Gastroesophageal sphincter (tissue), 4 donors: Measurements from ENCODE around the gene TEX22. TPM values are rescaled to one million over a fixed set of nuclear protein-coding genes. Genes with fewer than 3 reads are reported as not detected.

Source experiments
- ATAC-seq: fragments of 150-250 bp; one replicate; pipeline ENCODE4 v1.9.1; 2016; ENCODE audit warnings: mild to moderate bottlenecking, moderate library complexity
- H3K27ac ChIP-seq, 4 donors: fragments of 200-600 bp; sonication (generic) in 3 of 4; 1 replicate in 3 of 4; 2 replicates in 1 of 4; pipeline ENCODE4 v1.5.1; 2016 to 2019
- H3K27me3 ChIP-seq: fragments of 200-600 bp; sonication (generic); one replicate; pipeline ENCODE4 v1.5.1; 2019
- H3K36me3 ChIP-seq, 2 donors: fragments of 200-600 bp; sonication (generic); one replicate each; pipeline ENCODE4 v1.5.1; 2019; ENCODE audit warnings: control low read depth in 1 of 2
- H3K4me1 ChIP-seq, 3 donors: fragments of 200-600 bp; sonication (generic); 1 replicate in 2 of 3; 2 replicates in 1 of 3; pipeline ENCODE4 v1.5.1; 2016 to 2019; ENCODE audit warnings: control low read depth in 2 of 3
- H3K4me3 ChIP-seq, 2 donors: fragments of 200-600 bp; sonication (generic); one replicate each; pipeline ENCODE4 v1.5.1; 2019; ENCODE audit warnings: mild to moderate bottlenecking in 1 of 2, moderate library complexity in 1 of 2
- H3K9me3 ChIP-seq, 3 donors: fragments of 200-600 bp; sonication (generic); one replicate each; pipeline ENCODE4 v1.5.1; 2017 to 2019; ENCODE audit warnings: control low read depth in 2 of 3
- EP300 ChIP-seq: sonication (generic); formaldehyde crosslinking; IDR thresholded peaks from one replicate; pipeline ENCODE4 v1.6.1; 2017; ENCODE audit warnings: antibody characterized with exemption, mild to moderate bottlenecking
- POLR2A ChIP-seq, 2 donors: fragments of 450-650 bp; IDR thresholded peaks; one replicate each; pipeline ENCODE4 v1.6.1; 2017; ENCODE audit warnings: antibody characterized with exemption in 2 of 2, mild to moderate bottlenecking in 2 of 2, moderate library complexity in 1 of 2
- POLR2AphosphoS5 ChIP-seq: sonication (generic); formaldehyde crosslinking; IDR thresholded peaks from one replicate; pipeline ENCODE4 v1.6.1; 2017; ENCODE audit warnings: antibody characterized with exemption
- WGBS, 2 donors: methylation state at CpG; one replicate each; pipeline ENCODE4 v1.1.5; 2018; ENCODE audit warnings: low coverage in 1 of 2; 5-methylcytosine and 5-hydroxymethylcytosine counted together
- total RNA-seq, 4 donors: library from RNA; depleted of rRNA; stranded (reverse); fragments of >200 nt; gene quantifications; one replicate each; pipeline ENCODE4 v1.1.0, GENCODE V29; 2016
- TF ChIP-seq, protein P1 (sequence below), 4 experiments: fragments of 200-600 bp in 2 of 4; fragments of 450-650 bp in 2 of 4; sonication (generic) in 1 of 4; IDR thresholded peaks; one replicate each; pipeline ENCODE4 v1.5.1; 2017 to 2019; ENCODE audit warnings: antibody characterized with exemption in 4 of 4, mild to moderate bottlenecking in 2 of 4, moderate library complexity in 2 of 4

The TEX22 gene
- total RNA-seq, 4 donors from 2014 or later: 0.42 TPM; not detected in 3

GRCh38 chr14:105393151-105393550, 5.2 kb upstream of the TEX22 start:
- Histone ChIP-seq H3K4me1 (peaks cover 0 to 35% (median 15%) of the 10 kb centered on the region in 3 donors), H3K9me3 (no peaks in the 10 kb centered on the region), H3K27me3 (no peaks in the 10 kb centered on the region), H3K27ac (no peak overlapping the region), H3K36me3 (peaks cover 0 to 58% of the 10 kb centered on the region in 2 donors), H3K4me3 (no peak overlapping the region)
- TF ChIP-seq POLR2AphosphoS5 (no peak), POLR2A (IDR thresholded peaks at IDR 0.05) (no peak), EP300 (no peak)
- TF ChIP-seq, protein P1, sequence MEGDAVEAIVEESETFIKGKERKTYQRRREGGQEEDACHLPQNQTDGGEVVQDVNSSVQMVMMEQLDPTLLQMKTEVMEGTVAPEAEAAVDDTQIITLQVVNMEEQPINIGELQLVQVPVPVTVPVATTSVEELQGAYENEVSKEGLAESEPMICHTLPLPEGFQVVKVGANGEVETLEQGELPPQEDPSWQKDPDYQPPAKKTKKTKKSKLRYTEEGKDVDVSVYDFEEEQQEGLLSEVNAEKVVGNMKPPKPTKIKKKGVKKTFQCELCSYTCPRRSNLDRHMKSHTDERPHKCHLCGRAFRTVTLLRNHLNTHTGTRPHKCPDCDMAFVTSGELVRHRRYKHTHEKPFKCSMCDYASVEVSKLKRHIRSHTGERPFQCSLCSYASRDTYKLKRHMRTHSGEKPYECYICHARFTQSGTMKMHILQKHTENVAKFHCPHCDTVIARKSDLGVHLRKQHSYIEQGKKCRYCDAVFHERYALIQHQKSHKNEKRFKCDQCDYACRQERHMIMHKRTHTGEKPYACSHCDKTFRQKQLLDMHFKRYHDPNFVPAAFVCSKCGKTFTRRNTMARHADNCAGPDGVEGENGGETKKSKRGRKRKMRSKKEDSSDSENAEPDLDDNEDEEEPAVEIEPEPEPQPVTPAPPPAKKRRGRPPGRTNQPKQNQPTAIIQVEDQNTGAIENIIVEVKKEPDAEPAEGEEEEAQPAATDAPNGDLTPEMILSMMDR (IDR thresholded peaks at IDR 0.05): no peak
- no peak for ATAC-seq
- 90 to 100% methylated on average over 7 to 8 of the region's 14 CpGs for WGBS, 2 donors

DNA sequence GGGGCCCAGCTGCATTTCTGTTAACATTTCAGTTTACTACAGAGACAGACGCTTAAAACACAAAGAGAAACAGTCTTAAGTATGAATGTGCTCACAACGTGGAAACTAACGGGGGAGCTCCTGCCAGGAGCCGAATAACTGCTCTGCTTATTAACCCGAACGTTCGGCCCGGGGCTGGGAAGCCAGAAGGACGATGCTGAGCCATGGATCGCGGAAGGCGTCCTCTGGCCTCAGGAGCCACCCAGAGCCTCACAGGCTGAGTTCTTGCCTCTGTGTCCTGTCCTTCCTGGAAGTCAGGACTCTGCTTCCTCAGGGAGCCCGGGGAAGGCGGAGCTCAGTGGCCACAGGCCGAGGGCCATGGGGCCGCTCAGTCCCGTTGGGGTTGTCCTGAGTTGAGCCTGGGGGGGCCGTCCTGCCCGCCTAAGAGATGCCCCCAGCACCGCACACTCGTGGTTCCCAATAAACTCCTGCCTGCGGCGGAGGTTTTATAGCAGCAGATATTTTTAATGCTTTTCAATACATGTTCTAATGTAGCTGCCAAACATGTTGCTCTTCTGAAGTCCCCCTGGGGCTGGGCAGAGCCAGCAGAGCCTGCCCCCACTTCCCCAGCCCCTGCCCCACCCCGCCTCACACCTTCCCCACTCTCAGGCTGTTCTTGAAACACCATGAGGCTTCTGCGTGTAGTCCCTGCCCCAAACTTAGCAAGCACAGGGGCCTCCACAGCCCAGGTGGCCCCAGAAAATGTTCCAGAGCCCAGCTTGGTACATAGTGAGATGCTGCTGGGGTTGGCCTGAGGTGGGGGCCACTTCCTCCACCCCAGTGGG, 3.4 kb upstream of the TEX22 start:
- no peak for ATAC-seq
- H3K27ac ChIP-seq: no peak overlapping the region
- H3K4me1 ChIP-seq: peaks cover 0 to 37% (median 21%) of the 10 kb centered on the region in 3 donors
- H3K36me3 ChIP-seq: peaks cover 0 to 56% of the 10 kb centered on the region in 2 donors
- WGBS, 2 donors: 82% methylated on average over 9 of the region's 25 CpGs; no CpG with 5 or more reads in 1 of the 2 donors
- no peak for TF ChIP-seq POLR2A (IDR thresholded peaks at IDR 0.05)
- TF ChIP-seq, protein P1 (IDR thresholded peaks at IDR 0.05): no peak
- TF ChIP-seq POLR2AphosphoS5: no peak
- TF ChIP-seq EP300: no peak
- no peak overlapping the region for H3K4me3 ChIP-seq
- H3K27me3 ChIP-seq: no peaks in the 10 kb centered on the region
- no peaks in the 10 kb centered on the region for H3K9me3 ChIP-seq

GRCh38 chr14:105395538-105395854, 2.8 kb upstream of the TEX22 start:
- Histone ChIP-seq H3K4me3 (no peak overlapping the region), H3K9me3 (no peaks in the 10 kb centered on the region), H3K27me3 (no peaks in the 10 kb centered on the region), H3K36me3 (peaks cover 0 to 62% of the 10 kb centered on the region in 2 donors), H3K4me1 (peaks cover 0 to 35% (median 17%) of the 10 kb centered on the region in 3 donors), H3K27ac (no peak overlapping the region)
- 90% methylated on average over 2 of the region's 8 CpGs; no CpG with 5 or more reads in 1 of the 2 donors for whole genome bisulfite sequencing, 2 donors
- no peak for TF ChIP-seq POLR2A (IDR thresholded peaks at IDR 0.05)
- TF ChIP-seq POLR2AphosphoS5: no peak
- TF ChIP-seq, protein P1 (IDR thresholded peaks at IDR 0.05): no peak
- no peak for TF ChIP-seq EP300
- ATAC-seq: no peak

DNA sequence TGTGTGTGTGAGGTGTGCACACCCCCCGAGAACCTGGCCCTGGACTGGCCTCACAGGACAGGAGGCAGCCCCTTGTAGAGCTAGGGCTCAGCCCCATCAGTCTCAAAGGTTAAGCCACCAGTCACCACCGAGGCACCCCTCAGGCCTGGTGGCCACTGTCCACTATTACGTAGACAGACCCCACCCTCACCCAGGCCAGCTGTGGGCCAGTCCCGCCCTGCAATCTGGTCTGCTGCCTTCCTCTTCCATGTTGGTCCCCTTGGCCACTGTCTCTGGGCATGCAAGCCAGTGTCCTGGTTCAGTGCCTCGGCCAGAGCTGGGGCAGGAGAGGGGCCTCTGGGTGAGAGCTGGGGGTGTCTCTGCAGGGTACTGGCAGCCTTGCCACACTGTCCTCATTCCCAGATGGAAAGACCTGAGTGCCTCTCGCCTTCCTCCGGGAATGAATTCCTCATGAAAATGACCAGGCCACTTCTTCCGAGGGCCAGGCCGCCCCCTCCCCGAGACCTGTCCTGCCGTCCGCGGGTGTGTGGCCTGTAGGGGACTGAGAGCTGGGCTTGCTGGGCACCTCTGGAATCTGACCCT, 897 bp upstream of the TEX22 start:
- H3K27me3 ChIP-seq: no peaks in the 10 kb centered on the region
- TF ChIP-seq POLR2AphosphoS5: no peak
- TF ChIP-seq POLR2A (IDR thresholded peaks at IDR 0.05): no peak
- TF ChIP-seq, protein P1 (IDR thresholded peaks at IDR 0.05): no peak
- no peak for TF ChIP-seq EP300
- no peak for ATAC-seq
- H3K27ac ChIP-seq: peak overlapping the region in 3 of 4 donors; percentile 90 to 92 (median 91)
- peak overlapping the region; percentile 86 to 92 for H3K4me3 ChIP-seq
- 71 to 80% methylated on average over 1 to 2 of the region's 13 CpGs for WGBS, 2 donors
- peaks cover 0 to 53% of the 10 kb centered on the region in 2 donors for H3K36me3 ChIP-seq
- peaks cover 0 to 30% (median 17%) of the 10 kb centered on the region in 3 donors for H3K4me1 ChIP-seq
- H3K9me3 ChIP-seq: peaks cover 0 to 3% (median 0%) of the 10 kb centered on the region in 3 donors
